CD14-positive monocyte (primary cell): ENCODE data around the gene SFMBT2. TPM values are rescaled to one million over a fixed set of nuclear protein-coding genes. Genes with fewer than 3 reads are reported as not detected.

Experiments used
- DNase-seq, 3 donors: peaks; one replicate each; pipeline ENCODE4 v3.0.0-alpha.2; 2011 to 2022
- H2AFZ ChIP-seq: 2 replicates; pipeline ENCODE4 v1.6.0; 2012; ENCODE audit warnings: mild to moderate bottlenecking, low read depth, low read length, inconsistent platforms; ENCODE audit not compliant: insufficient read depth, poor library complexity, severe bottlenecking
- H3K27ac ChIP-seq, 2 donors: 1 replicate in 1 of 2; 2 replicates in 1 of 2; pipeline ENCODE4 v1.5.1; 2012 to 2013; ENCODE audit warnings: low read length in 2 of 2, control low read depth in 1 of 2, inconsistent platforms in 1 of 2, low read depth in 1 of 2, mild to moderate bottlenecking in 1 of 2
- H3K27me3 ChIP-seq, 2 donors: one replicate each; pipeline versions ENCODE4 v1.6.0 to v1.6.1; 2011 to 2013; ENCODE audit warnings: low read length in 2 of 2; ENCODE audit not compliant: control insufficient read depth in 2 of 2, insufficient read depth in 2 of 2
- H3K36me3 ChIP-seq, 2 donors: replicated peaks in 1 of 2; 1 replicate in 1 of 2; 2 replicates in 1 of 2; pipeline versions ENCODE4 v1.5.1 to v1.6.1; 2012 to 2013; ENCODE audit warnings: low read length in 2 of 2, control low read depth in 1 of 2, inconsistent platforms in 1 of 2, mild to moderate bottlenecking in 1 of 2; ENCODE audit not compliant: insufficient read depth in 2 of 2, control insufficient read depth in 1 of 2
- H3K4me1 ChIP-seq, 2 donors: 1 replicate in 1 of 2; 2 replicates in 1 of 2; pipeline versions ENCODE4 v1.5.1 to v1.6.1; 2012 to 2013; ENCODE audit warnings: low read length in 2 of 2, control low read depth in 1 of 2, inconsistent platforms in 1 of 2, mild to moderate bottlenecking in 1 of 2, moderate library complexity in 1 of 2; ENCODE audit not compliant: insufficient read depth in 2 of 2, control insufficient read depth in 1 of 2
- H3K4me2 ChIP-seq: replicated peaks from 2 replicates; pipeline ENCODE3; 2012; ENCODE audit warnings: low read length, moderate library complexity, mild to moderate bottlenecking; ENCODE audit not compliant: poor library complexity, severe bottlenecking; ENCODE audit errors: extremely low read depth
- H3K4me3 ChIP-seq, 3 experiments: fragments of 200-600 bp in 1 of 3; sonication (generic) in 1 of 3; replicated peaks in 1 of 3; 1 replicate in 2 of 3; 2 replicates in 1 of 3; pipeline ENCODE4 v1.5.1; 2011 to 2013; ENCODE audit warnings: low read length in 3 of 3, mild to moderate bottlenecking in 3 of 3, control low read depth in 2 of 3, low read depth in 2 of 3, inconsistent platforms in 1 of 3, moderate library complexity in 1 of 3
- H3K79me2 ChIP-seq: 2 replicates; pipeline ENCODE4 v1.6.0; 2012; ENCODE audit warnings: mild to moderate bottlenecking, control low read depth, inconsistent platforms, low read length, moderate library complexity; ENCODE audit not compliant: insufficient read depth
- H3K9ac ChIP-seq: 2 replicates; pipeline ENCODE4 v1.6.0; 2017; ENCODE audit warnings: low read length, mild to moderate bottlenecking; ENCODE audit not compliant: insufficient read depth, poor library complexity, severe bottlenecking
- H3K9me3 ChIP-seq, 2 donors: replicated peaks in 1 of 2; 1 replicate in 1 of 2; 2 replicates in 1 of 2; pipeline versions ENCODE4 v1.5.1 to v1.6.1; 2012 to 2013; ENCODE audit warnings: low read length in 2 of 2, control low read depth in 1 of 2; ENCODE audit not compliant: control insufficient read depth in 1 of 2, insufficient read depth in 1 of 2
- H4K20me1 ChIP-seq: 2 replicates; pipeline ENCODE4 v1.6.0; 2012; ENCODE audit warnings: mild to moderate bottlenecking, low read length, control low read depth, moderate library complexity; ENCODE audit not compliant: insufficient read depth
- H3K27ac Mint-ChIP-seq, 7 donors: one replicate each; pipeline ENCODE4 v1.8.0; 2020; ENCODE audit warnings: mild to moderate bottlenecking in 7 of 7, mixed read lengths in 7 of 7, moderate library complexity in 6 of 7, inconsistent platforms in 2 of 7
- H3K27me3 Mint-ChIP-seq, 3 donors: one replicate each; pipeline ENCODE4 v1.8.0; 2021 to 2022; ENCODE audit warnings: low read depth in 3 of 3, mild to moderate bottlenecking in 3 of 3, mixed read lengths in 3 of 3, moderate library complexity in 3 of 3, inconsistent platforms in 1 of 3
- H3K36me3 Mint-ChIP-seq, 2 donors: one replicate each; pipeline ENCODE4 v1.8.0; 2020; ENCODE audit warnings: mixed read lengths in 2 of 2, inconsistent platforms in 1 of 2, mild to moderate bottlenecking in 1 of 2
- H3K4me1 Mint-ChIP-seq: one replicate; pipeline ENCODE4 v1.8.0; 2020; ENCODE audit warnings: mild to moderate bottlenecking, mixed read lengths
- H3K4me3 Mint-ChIP-seq, 2 donors: one replicate each; pipeline ENCODE4 v1.8.0; 2020; ENCODE audit warnings: mild to moderate bottlenecking in 2 of 2, mixed read lengths in 2 of 2, moderate library complexity in 1 of 2
- H3K9me3 Mint-ChIP-seq, 7 donors: one replicate each; pipeline ENCODE4 v1.8.0; 2020 to 2022; ENCODE audit warnings: mixed read lengths in 7 of 7, mild to moderate bottlenecking in 6 of 7, moderate library complexity in 6 of 7, inconsistent platforms in 2 of 7
- CTCF ChIP-seq: fragments of 200-600 bp; IDR thresholded peaks from one replicate; pipeline ENCODE4 v1.8.0; 2022; ENCODE audit warnings: antibody characterized with exemption, mild to moderate bottlenecking
- WGBS: methylation state at CpG from one replicate; pipeline ENCODE4 v1.1.5; 2013; ENCODE audit warnings: missing lambda C conversion rate; ENCODE audit not compliant: insufficient coverage; 5-methylcytosine and 5-hydroxymethylcytosine counted together
- intact Hi-C, 2 donors: fragments of 100-400 bp; cut with micrococcal nuclease; formaldehyde crosslinking; loops; one replicate each; pipeline versions ENCODE4 v1.15.0 to v1.15.1; 2023
- polyA plus RNA-seq, 3 donors: library from polyadenylated mRNA; depleted of rRNA in 1 of 3; unstranded in 2 of 3; stranded (reverse) in 1 of 3; fragments of 300-500 nt in 2 of 3; fragments of >200 nt in 1 of 3; fragmentation: Illumina TruSeq in 2 of 3; gene quantifications; 1 replicate in 2 of 3; 2 replicates in 1 of 3; pipeline ENCODE4 v1.2.3, GENCODE V29; 2012 to 2021

SFMBT2 gene
- polyA plus RNA-seq, 3 donors = 0.53 to 10.9 (median 1.6) TPM

GRCh38 chr10:7282457-7282856 is 128.4 kb downstream of the SFMBT2 start:
- Mint-ChIP-seq H3K4me3 (no peak overlapping the region), H3K27me3 (peaks cover 0 to 2% (median 1%) of the 10 kb centered on the region in 3 donors), H3K4me1 (peaks cover 23% of the 10 kb centered on the region), H3K36me3 (peaks cover 8 to 25% of the 10 kb centered on the region in 2 donors), H3K27ac (no peak overlapping the region), H3K9me3 (peaks cover 0 to 4% (median 0%) of the 10 kb centered on the region in 7 donors)
- H3K4me1 ChIP-seq = peaks cover 13 to 18% of the 10 kb centered on the region in 2 donors
- no peak overlapping the region for H3K4me2 ChIP-seq
- peaks cover 0 to 4% of the 10 kb centered on the region in 2 donors for H3K36me3 ChIP-seq
- no peaks in the 10 kb centered on the region for H4K20me1 ChIP-seq
- H3K27me3 ChIP-seq = no peaks in the 10 kb centered on the region
- no peak for TF ChIP-seq CTCF
- H3K9ac ChIP-seq = no peak overlapping the region
- H3K4me3 ChIP-seq = no peak overlapping the region
- no peaks in the 10 kb centered on the region for H3K9me3 ChIP-seq
- no peak overlapping the region for H3K27ac ChIP-seq
- intact Hi-C loops = no loop called here
- no peak overlapping the region for H2AFZ ChIP-seq
- WGBS = no CpG with 5 or more reads among the region's 7 CpGs
- H3K79me2 ChIP-seq = peaks cover 19% of the 10 kb centered on the region
- DNase-seq = no peak

GRCh38 chr10:7281429-7281828 is 129.4 kb downstream of the SFMBT2 start:
- no peak overlapping the region for H3K4me3 Mint-ChIP-seq
- H3K9me3 ChIP-seq = no peaks in the 10 kb centered on the region
- H3K4me1 ChIP-seq = peaks cover 9 to 12% of the 10 kb centered on the region in 2 donors
- DNase-seq = no peak
- peaks cover 18% of the 10 kb centered on the region for H3K4me1 Mint-ChIP-seq
- H3K36me3 Mint-ChIP-seq = peaks cover 12 to 31% of the 10 kb centered on the region in 2 donors
- H3K79me2 ChIP-seq = peaks cover 11% of the 10 kb centered on the region
- no peak overlapping the region for H2AFZ ChIP-seq
- peak overlapping the region in 4 of 7 donors; percentile 9 to 79 (median 44) for H3K27ac Mint-ChIP-seq
- no peak overlapping the region for H3K4me3 ChIP-seq
- peaks cover 0 to 2% (median 1%) of the 10 kb centered on the region in 3 donors for H3K27me3 Mint-ChIP-seq
- no peak overlapping the region for H3K27ac ChIP-seq
- H3K4me2 ChIP-seq = no peak overlapping the region
- intact Hi-C loops = no loop called here
- H3K9me3 Mint-ChIP-seq = no peaks in the 10 kb centered on the region
- H3K27me3 ChIP-seq = no peaks in the 10 kb centered on the region
- no peak overlapping the region for H3K9ac ChIP-seq
- TF ChIP-seq CTCF = no peak
- H4K20me1 ChIP-seq = no peaks in the 10 kb centered on the region
- no CpG with 5 or more reads among the region's 6 CpGs for WGBS
- H3K36me3 ChIP-seq = peaks cover 0 to 8% of the 10 kb centered on the region in 2 donors
